Heart left ventricle (tissue), 16 donors: ENCODE results near the gene TMEM218. TPM values are rescaled to one million over a fixed set of nuclear protein-coding genes. Genes with fewer than 3 reads are reported as not detected.

Source experiments
- ATAC-seq, 4 donors: fragments of 200-7000 bp; cut with Tn5 transposase; one replicate each; pipeline ENCODE4 v1.9.1; 2020 to 2022; ENCODE audit warnings: moderate library complexity in 4 of 4, mild to moderate bottlenecking in 3 of 4, moderate number of reproducible peaks in 1 of 4
- DNase-seq, 5 donors: peaks; one replicate each; pipeline ENCODE4 v3.0.0-alpha.2; 2020
- H3K27ac ChIP-seq, 12 donors: fragments of 200-600 bp; sonication (generic) in 4 of 12; one replicate each; pipeline versions ENCODE4 v1.5.0 to v1.8.0; 2016 to 2022; ENCODE audit warnings: mild to moderate bottlenecking in 2 of 12
- H3K27me3 ChIP-seq, 9 donors: fragments of 200-600 bp; sonication (generic) in 2 of 9; one replicate each; pipeline versions ENCODE4 v1.5.1 to v1.8.0; 2016 to 2022; ENCODE audit warnings: mild to moderate bottlenecking in 3 of 9
- H3K36me3 ChIP-seq, 9 donors: fragments of 200-600 bp; sonication (generic) in 2 of 9; one replicate each; pipeline versions ENCODE4 v1.5.0 to v1.8.0; 2018 to 2022; ENCODE audit warnings: mild to moderate bottlenecking in 2 of 9
- H3K4me1 ChIP-seq, 12 donors: fragments of 200-600 bp; sonication (generic) in 4 of 12; one replicate each; pipeline versions ENCODE4 v1.5.0 to v1.8.0; 2016 to 2022; ENCODE audit warnings: mild to moderate bottlenecking in 3 of 12
- H3K4me3 ChIP-seq, 12 donors: fragments of 200-600 bp; sonication (generic) in 4 of 12; one replicate each; pipeline versions ENCODE4 v1.5.0 to v1.8.0; 2017 to 2022; ENCODE audit warnings: mild to moderate bottlenecking in 9 of 12, moderate library complexity in 4 of 12
- H3K9me3 ChIP-seq, 12 donors: fragments of 200-600 bp; sonication (generic) in 4 of 12; one replicate each; pipeline versions ENCODE4 v1.5.0 to v1.8.0; 2016 to 2022; ENCODE audit warnings: mild to moderate bottlenecking in 1 of 12
- CTCF ChIP-seq, 12 donors: fragments of 200-600 bp; sonication (generic) in 4 of 12; IDR thresholded peaks; one replicate each; pipeline versions ENCODE4 v1.5.0 to v1.8.0; 2018 to 2022; ENCODE audit warnings: antibody characterized with exemption in 12 of 12, mild to moderate bottlenecking in 5 of 12
- POLR2A ChIP-seq, 2 donors: fragments of 450-650 bp; IDR thresholded peaks; one replicate each; pipeline ENCODE4 v1.6.1; 2017; ENCODE audit warnings: antibody characterized with exemption in 2 of 2, mild to moderate bottlenecking in 2 of 2, moderate library complexity in 2 of 2
- WGBS, 4 donors: extraction: QIAGEN DNeasy Blood & Tissue Kit in 2 of 4; methylation state at CpG; one replicate each; pipeline versions ENCODE4 v1.1.5 to v1.1.7; 2013 to 2018; 5-methylcytosine and 5-hydroxymethylcytosine counted together
- intact Hi-C, 10 donors: fragments of 100-400 bp; cut with DNase I; formaldehyde crosslinking; loops; one replicate each; pipeline versions ENCODE4 v1.11.1 to v1.14.2; 2022
- polyA plus RNA-seq, 2 donors: library from polyadenylated mRNA; stranded (reverse); fragments of 200-250 nt; gene quantifications; one replicate each; pipeline ENCODE4 v1.2.3, GENCODE V29; 2013
- total RNA-seq, 9 donors: library from RNA; depleted of rRNA in 2 of 9; stranded (reverse); fragments of >200 nt in 2 of 9; fragmentation: NEBNext Ultra II Directional in 3 of 9; extraction: Animal tissue kit (Norgen Biotek cat#: 25700) in 3 of 9; gene quantifications; one replicate each; pipeline versions ENCODE4 v1.1.0 to v1.2.4, GENCODE V29; 2016 to 2023
- donor health status: ischemic (EF 13 %, LVEDD 7.1; RV severe dilation, severe dysfunction).
- donor health status: healthy with polysubstance abuse.
- donor health status: DM: no; HTN: yes; CAD: no.
- donor health status: DM: no; HTN: no; CAD: no.
- donor health status: ischemic (EF 25% LVEDD 6.9; RV normal size, moderate dysfunction).
- donor health status: ischemic (EF 25% LVEDD 5.7; RV mildly dilated, moderate dysfunction).
- donor health status: healthy.
- donor health status: DM: yes; HTN: yes; CAD: no.
- donor health status: ischemic (EF 35%, LVEDD 5.7; RV mildly dilated, moderate dysfunction).
- donor health status: nonischemic (EF 11% LVEDD 7.7; RV severe dilation, severe dysfunction).
- donor health status: DM: yes; HTN: yes; CAD: no.
- donor health status: PGD.
- donor health status: ischemic (EF 29% LVEDD 5.4; RV normal size, mild dysfunction).
- donor health status: nonischemic (EF 23%, LVEDD 6.1; RV moderate dilation, normal function).

The TMEM218 gene
- total and polyA plus RNA-seq, 11 donors: 4.7 to 21.8 (median 6.8) TPM

GRCh38 chr11:125084761-125085231 is 26.6 kb downstream of the TMEM218 start:
- Histone ChIP-seq H3K9me3 (no peaks in the 10 kb centered on the region), H3K4me3 (no peak overlapping the region), H3K27me3 (peaks cover 0 to 16% (median 0%) of the 10 kb centered on the region in 9 donors), H3K27ac (no peak overlapping the region), H3K4me1 (no peaks in the 10 kb centered on the region), H3K36me3 (peaks cover 0 to 10% (median 0%) of the 10 kb centered on the region in 9 donors)
- no peak for DNase-seq
- TF ChIP-seq POLR2A (IDR thresholded peaks at IDR 0.05): no peak
- no peak for TF ChIP-seq CTCF (IDR thresholded peaks at IDR 0.05)
- ATAC-seq: no peak
- 78 to 86% (median 80%) methylated on average over 6 to 8 of the region's 8 CpGs for WGBS, 4 donors
- intact Hi-C loops: loop anchor here in 1 of 10 donors (5.0 kb wide), 1 partner anchor 263 kb away; no protein-coding TSS in a partner anchor

- DNase-seq (no peak), ATAC-seq (no peak)
- intact Hi-C loops: no loop called here
- H3K4me1 ChIP-seq: no peaks in the 10 kb centered on the region
- H3K36me3 ChIP-seq: peaks cover 0 to 10% (median 0%) of the 10 kb centered on the region in 9 donors
- H3K4me3 ChIP-seq: no peak overlapping the region
- 87 to 97% (median 95%) methylated on average over 7 to 11 of the region's 11 CpGs for WGBS, 4 donors
- H3K27ac ChIP-seq: no peak overlapping the region
- peaks cover 0 to 16% (median 0%) of the 10 kb centered on the region in 9 donors for H3K27me3 ChIP-seq
- no peaks in the 10 kb centered on the region for H3K9me3 ChIP-seq
- no peak for TF ChIP-seq POLR2A (IDR thresholded peaks at IDR 0.05)
- no peak for TF ChIP-seq CTCF (IDR thresholded peaks at IDR 0.05)
These were observed 27.4 kb downstream of the TMEM218 start for GRCh38 chr11:125084057-125084416.

GRCh38 chr11:125083312-125084056 is 27.9 kb downstream of the TMEM218 start:
- ATAC-seq (no peak), DNase-seq (no peak)
- Histone ChIP-seq H3K27ac (no peak overlapping the region), H3K4me3 (no peak overlapping the region), H3K4me1 (no peaks in the 10 kb centered on the region), H3K36me3 (peaks cover 0 to 8% (median 0%) of the 10 kb centered on the region in 9 donors), H3K27me3 (peaks cover 0 to 16% (median 0%) of the 10 kb centered on the region in 9 donors), H3K9me3 (no peaks in the 10 kb centered on the region)
- intact Hi-C loops: no loop called here
- WGBS, 4 donors: 74 to 81% (median 76%) methylated on average over 11 of the region's 11 CpGs
- TF ChIP-seq CTCF (IDR thresholded peaks at IDR 0.05) (no peak), POLR2A (IDR thresholded peaks at IDR 0.05) (no peak)

GRCh38 chr11:125082611-125083311 is 28.7 kb downstream of the TMEM218 start:
- 75 to 82% (median 76%) methylated on average over 6 to 10 of the region's 10 CpGs for WGBS, 4 donors
- ATAC-seq (peak in 1 of 4 donors; percentile 15), DNase-seq (no peak)
- Histone ChIP-seq H3K9me3 (no peaks in the 10 kb centered on the region), H3K36me3 (peaks cover 0 to 4% (median 0%) of the 10 kb centered on the region in 9 donors), H3K27ac (no peak overlapping the region), H3K4me3 (no peak overlapping the region), H3K27me3 (peaks cover 0 to 16% (median 0%) of the 10 kb centered on the region in 9 donors), H3K4me1 (no peaks in the 10 kb centered on the region)
- TF ChIP-seq POLR2A (IDR thresholded peaks at IDR 0.05) (no peak), CTCF (IDR thresholded peaks at IDR 0.05) (no peak)
- intact Hi-C loops: no loop called here
